Loucy (cell line): ENCODE data around the gene LYPD5.

Experiments
- H2AFZ ChIP-seq: fragments of 200-600 bp; sonication (generic); 2 replicates; pipeline ENCODE4 v1.6.0; 2016; ENCODE audit warnings: antibody characterized with exemption, mild to moderate bottlenecking, low read length, moderate library complexity
- H3F3A ChIP-seq: fragments of 200-600 bp; 2 replicates; pipeline ENCODE4 v1.6.0; 2016; ENCODE audit warnings: antibody characterized with exemption, low read depth, mild to moderate bottlenecking
- H3K27me3 ChIP-seq: fragments of 200-600 bp; sonication (generic); 2 replicates; pipeline ENCODE4 v1.6.1; 2014; ENCODE audit warnings: low read length, mild to moderate bottlenecking; ENCODE audit not compliant: insufficient read depth, poor library complexity, severe bottlenecking
- H3K36me3 ChIP-seq: fragments of 200-600 bp; sonication (generic); 2 replicates; pipeline ENCODE4 v1.6.1; 2016; ENCODE audit warnings: low read length; ENCODE audit not compliant: insufficient read depth
- H3K4me1 ChIP-seq: fragments of 200-600 bp; sonication (generic); 2 replicates; pipeline ENCODE4 v1.5.1; 2014; ENCODE audit warnings: low read length, mild to moderate bottlenecking; ENCODE audit not compliant: insufficient read depth, poor library complexity, severe bottlenecking
- H3K4me2 ChIP-seq: fragments of 200-600 bp; sonication (generic); 2 replicates; pipeline ENCODE4 v1.6.0; 2014; ENCODE audit warnings: antibody characterized with exemption, low read length, low read depth, mild to moderate bottlenecking; ENCODE audit not compliant: poor library complexity, severe bottlenecking
- H3K4me3 ChIP-seq: fragments of 200-600 bp; sonication (generic); 2 replicates; pipeline ENCODE4 v1.5.1; 2014; ENCODE audit warnings: low read length, mild to moderate bottlenecking, mixed read lengths; ENCODE audit not compliant: poor library complexity, severe bottlenecking
- H3K79me2 ChIP-seq: fragments of 200-600 bp; sonication (generic); 2 replicates; pipeline ENCODE4 v1.6.1; 2014; ENCODE audit warnings: low read length; ENCODE audit not compliant: insufficient read depth
- H3K9ac ChIP-seq: fragments of 200-600 bp; sonication (generic); 2 replicates; pipeline ENCODE4 v1.6.0; 2014; ENCODE audit warnings: mild to moderate bottlenecking, low read depth, low read length, moderate library complexity; ENCODE audit not compliant: poor library complexity, severe bottlenecking
- H3K9me2 ChIP-seq: fragments of 200-600 bp; sonication (generic); replicated peaks from 2 replicates; pipeline ENCODE4 v1.6.1; 2016; ENCODE audit warnings: low read depth, low read length, mixed read lengths
- H3K9me3 ChIP-seq: fragments of 200-600 bp; sonication (generic); 2 replicates; pipeline ENCODE4 v1.6.1; 2014; ENCODE audit warnings: mild to moderate bottlenecking, antibody characterized with exemption, low read length, low read depth; ENCODE audit not compliant: insufficient read depth
- H4K20me1 ChIP-seq: fragments of 200-600 bp; sonication (generic); 2 replicates; pipeline ENCODE4 v1.6.0; 2014; ENCODE audit warnings: antibody characterized with exemption, low read length, mild to moderate bottlenecking; ENCODE audit not compliant: insufficient read depth, poor library complexity, severe bottlenecking
- CTCF ChIP-seq: fragments of 200-600 bp; sonication (generic); conservative IDR thresholded peaks from 2 replicates; pipeline ENCODE4 v1.5.1; 2014; ENCODE audit warnings: mild to moderate bottlenecking, antibody characterized with exemption, low read length
- EZH2phosphoT487 ChIP-seq: fragments of 200-600 bp; IDR thresholded peaks from 2 replicates; pipeline ENCODE4 v1.6.1; 2018; ENCODE audit warnings: antibody characterized with exemption, mild to moderate bottlenecking, moderate library complexity, borderline replicate concordance

The LYPD5 gene

GRCh38 chr19:43804432-43804831 lies 2.2 kb upstream of the LYPD5 start:
- Histone ChIP-seq H3K4me1 (no peaks in the 10 kb centered on the region), H3K9me3 (no peaks in the 10 kb centered on the region), H3K9ac (no peak overlapping the region), H4K20me1 (no peaks in the 10 kb centered on the region), H3K27me3 (no peaks in the 10 kb centered on the region), H3K36me3 (no peaks in the 10 kb centered on the region), H2AFZ (no peak overlapping the region), H3K9me2 (no peaks in the 10 kb centered on the region), H3K79me2 (no peaks in the 10 kb centered on the region), H3K4me2 (no peak overlapping the region), H3F3A (no peaks in the 10 kb centered on the region), H3K4me3 (no peak overlapping the region)
- TF ChIP-seq CTCF (no peak), EZH2phosphoT487 (no peak)

- Histone ChIP-seq H4K20me1 (no peaks in the 10 kb centered on the region), H3K9me3 (no peaks in the 10 kb centered on the region), H3K79me2 (no peaks in the 10 kb centered on the region), H3K27me3 (no peaks in the 10 kb centered on the region), H3K36me3 (no peaks in the 10 kb centered on the region), H3K4me3 (no peak overlapping the region), H2AFZ (no peak overlapping the region), H3F3A (no peaks in the 10 kb centered on the region), H3K9ac (no peak overlapping the region), H3K9me2 (no peaks in the 10 kb centered on the region), H3K4me2 (no peak overlapping the region), H3K4me1 (no peaks in the 10 kb centered on the region)
- TF ChIP-seq EZH2phosphoT487 (no peak), CTCF (no peak)
Observed at GRCh38 chr19:43799502-43800142, 2.6 kb downstream of the LYPD5 start.

GRCh38 chr19:43798546-43799409 lies 3.5 kb downstream of the LYPD5 start:
- Histone ChIP-seq H3K9me3 (no peaks in the 10 kb centered on the region), H3K79me2 (no peaks in the 10 kb centered on the region), H2AFZ (no peak overlapping the region), H3F3A (no peaks in the 10 kb centered on the region), H3K36me3 (no peaks in the 10 kb centered on the region), H3K4me3 (no peak overlapping the region), H3K4me1 (no peaks in the 10 kb centered on the region), H3K27me3 (no peaks in the 10 kb centered on the region), H3K4me2 (no peak overlapping the region), H3K9ac (no peak overlapping the region), H4K20me1 (no peaks in the 10 kb centered on the region), H3K9me2 (no peaks in the 10 kb centered on the region)
- TF ChIP-seq CTCF (no peak), EZH2phosphoT487 (no peak)
